GM21529 (cell line): ENCODE data around the gene CNMD.
"Not testable (repeated sequence)": the region's sequence is repeated elsewhere in the genome, so short reads cannot be mapped to it uniquely, and the experiment has no call there.

Experiments
- ATAC-seq: cut with Tn5 transposase; IDR thresholded peaks from one replicate; pipeline ENCODE4 v1.9.1; 2021; ENCODE audit not compliant: unreplicated experiment

Gene CNMD

GRCh38 chr13:52696566-52696965 lies 43.1 kb downstream of the CNMD start:
- ATAC-seq, result no peak

DNA sequence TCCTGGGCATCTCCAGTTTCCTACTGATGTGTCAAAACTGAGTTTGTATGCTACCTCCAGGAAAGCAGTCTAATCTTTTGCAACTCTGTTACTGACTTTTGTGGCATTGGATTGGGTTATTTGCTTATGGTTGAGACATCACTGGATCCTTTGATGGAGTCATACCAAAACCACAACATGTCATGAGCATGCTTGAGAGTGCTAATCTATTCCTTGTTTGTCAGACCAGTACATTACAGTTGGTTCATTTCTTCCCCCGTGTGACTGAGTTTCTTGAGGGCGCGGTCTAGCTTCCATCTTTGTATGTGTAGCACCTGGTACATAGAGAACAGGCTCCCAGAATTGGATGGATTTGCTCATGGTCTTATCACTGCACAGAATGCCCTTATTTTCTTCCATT lies 43.8 kb downstream of the CNMD start:
- ATAC-seq, result no peak

DNA sequence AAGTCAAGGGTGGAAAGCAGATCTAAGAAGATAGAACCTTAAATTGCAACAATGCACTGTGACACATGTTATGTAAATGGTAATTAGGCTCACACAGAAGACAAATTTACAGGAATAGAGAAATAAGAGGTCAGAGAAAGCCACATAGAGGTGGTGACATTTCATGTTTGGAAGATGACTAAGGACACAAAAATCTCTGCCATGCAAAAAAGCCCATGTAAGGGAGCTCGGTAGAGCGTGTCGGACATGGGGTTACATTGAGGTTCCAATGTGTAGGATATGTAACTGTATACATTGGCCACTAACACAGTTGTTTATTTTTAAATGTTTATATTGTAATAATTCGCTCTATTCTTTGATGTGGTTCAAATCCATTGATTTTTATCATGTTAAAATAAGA lies 53.2 kb downstream of the CNMD start:
- no peak for ATAC-seq

- not testable (repeated sequence) for ATAC-seq
These were observed 53.8 kb downstream of the CNMD start for GRCh38 chr13:52685806-52686205.

GRCh38 chr13:52677823-52678222 lies 61.8 kb downstream of the CNMD start:
- ATAC-seq, result no peak

GRCh38 chr13:52673465-52673864 lies 66.2 kb downstream of the CNMD start:
- ATAC-seq, result no peak

- no peak for ATAC-seq
These were observed 68.9 kb downstream of the CNMD start for GRCh38 chr13:52670726-52671125.

GRCh38 chr13:52669677-52670076 lies 69.9 kb downstream of the CNMD start:
- no peak for ATAC-seq

DNA sequence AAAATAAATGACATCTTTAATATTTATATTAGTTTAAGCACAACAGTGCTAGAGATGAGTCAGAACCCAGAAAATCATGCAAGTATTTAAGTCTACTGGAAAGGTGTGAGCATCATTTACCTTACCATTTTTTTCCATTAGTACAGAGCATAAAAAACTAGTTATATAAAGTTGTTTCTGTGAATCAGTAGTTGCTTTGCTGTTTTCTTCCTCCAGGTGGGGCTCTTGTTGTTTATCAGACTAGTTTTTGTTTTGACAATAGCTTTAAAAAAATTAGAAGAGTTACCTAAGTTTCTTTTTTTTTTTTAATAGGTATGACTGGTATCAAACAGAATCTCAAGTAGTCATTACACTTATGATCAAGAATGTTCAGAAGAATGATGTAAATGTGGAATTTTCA lies 74.3 kb downstream of the CNMD start:
- ATAC-seq, result no peak

GRCh38 chr13:52664272-52664671 lies 75.3 kb downstream of the CNMD start:
- ATAC-seq, result no peak

DNA sequence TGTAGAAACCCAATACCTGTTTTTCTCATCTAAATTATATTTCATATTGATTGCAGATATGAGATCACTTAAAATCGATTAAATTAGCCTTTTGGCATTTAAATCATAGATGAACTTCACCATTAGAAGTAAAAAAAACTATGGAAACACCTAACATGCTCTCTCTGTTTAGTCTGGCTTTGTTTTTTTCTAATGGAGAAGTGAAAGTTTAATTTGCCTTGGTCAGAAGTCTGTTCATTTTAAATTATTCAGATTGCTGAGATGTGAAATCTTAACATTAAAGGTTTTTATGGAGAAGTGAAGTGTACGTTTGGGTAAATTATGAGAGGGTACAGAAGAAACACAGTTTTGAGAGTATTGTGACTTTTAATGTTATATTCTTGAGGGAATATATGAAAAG lies 80.3 kb downstream of the CNMD start:
- ATAC-seq, result no peak
